ENCODE measurements around the gene ARMC9.

DNA sequence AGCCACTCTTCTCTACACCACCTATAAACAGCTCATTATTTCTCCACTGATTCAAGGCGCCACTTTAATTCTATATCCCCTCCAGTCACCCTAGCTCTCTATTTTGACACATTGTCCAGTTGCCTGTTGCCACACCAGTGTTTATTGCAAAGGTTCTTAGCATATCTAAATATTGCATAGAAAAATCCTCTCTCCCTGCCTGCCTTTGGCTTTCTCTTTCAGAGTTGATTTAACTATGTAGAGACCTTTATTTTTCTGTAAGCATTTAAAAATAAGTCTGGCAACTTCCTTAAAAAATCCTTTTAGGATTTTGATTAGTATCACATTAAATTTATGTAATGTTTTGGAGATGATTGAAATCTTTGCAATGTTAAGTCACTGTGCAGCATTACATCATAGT lies 149.2 kb downstream of the ARMC9 start:
- no peak for TF ChIP-seq CTCF (IDR thresholded peaks at IDR 0.05; ENCODE audit: poor library complexity)
- no peak for TF ChIP-seq EZH2 (IDR thresholded peaks at IDR 0.05; ENCODE audit: borderline replicate concordance)
- no peak for TF ChIP-seq EZH2phosphoT487 (IDR thresholded peaks at IDR 0.05; ENCODE audit: low read depth, severe bottlenecking, unreplicated experiment)
